ENCODE data around the gene NCOA7. TPM values are rescaled to one million over a fixed set of nuclear protein-coding genes. Genes with fewer than 3 reads are reported as not detected.

The NCOA7 gene
- total RNA-seq, 4 donors from 2014 or later: 16.7 to 28.3 (median 21.2) TPM

DNA sequence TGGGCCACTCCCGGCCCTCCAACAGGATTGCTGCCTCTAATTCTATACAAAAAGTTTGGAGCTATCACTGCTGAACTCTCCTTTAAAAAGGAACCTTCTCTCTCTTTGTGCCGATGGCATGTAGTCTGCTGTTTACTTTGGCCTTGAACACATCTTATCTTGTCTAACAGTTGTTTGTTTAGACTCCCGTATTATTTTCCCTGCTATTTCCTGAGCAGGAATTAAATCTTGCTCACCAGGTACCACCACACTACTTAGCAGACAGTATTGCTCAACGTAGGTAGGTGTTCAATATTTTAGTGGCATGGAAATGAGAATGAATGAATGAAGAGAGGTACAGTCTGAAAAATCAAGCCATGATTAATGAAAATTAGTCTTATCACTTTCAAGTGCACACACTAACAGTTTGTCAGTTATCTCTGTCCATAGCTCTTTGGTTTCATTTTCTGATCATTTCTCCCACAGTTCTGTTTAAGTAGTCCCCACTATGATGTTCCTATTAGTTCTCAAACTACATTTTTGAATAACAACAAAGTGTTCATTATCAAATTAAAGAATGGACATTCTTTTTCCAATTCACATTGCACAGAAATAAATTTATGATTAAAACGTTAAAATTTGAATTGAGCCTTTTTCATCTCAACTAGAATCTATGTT is 48.2 kb upstream of the NCOA7 start:
- Histone ChIP-seq H3K4me1 (peaks cover 2 to 13% (median 6%) of the 10 kb centered on the region in 4 donors), H3K4me3 (no peak overlapping the region), H3K27me3 (peaks cover 62% of the 10 kb centered on the region), H3K27ac (no peak overlapping the region), H3K9me3 (no peaks in the 10 kb centered on the region), H3K36me3 (no peaks in the 10 kb centered on the region)
- 39 to 56% methylated on average over 5 of the region's 5 CpGs for WGBS, 2 donors (ENCODE audit: low coverage in 1 of 2)
- intact Hi-C loops (cut with DNase I; ENCODE audit: low total_unique reads): no loop called here
- no peak for DNase-seq
- in situ Hi-C loops (cut with MboI; ENCODE audit: low pct_ligation_motif_present in 1 of 4, low pct_unique_long_range_greater_than_20kb in 1 of 4, low sequenced_read_pairs in 3 of 4): no loop called here
- TF ChIP-seq POLR2A (IDR thresholded peaks at IDR 0.05) (no peak), EP300 (IDR thresholded peaks at IDR 0.05; ENCODE audit: low read depth) (no peak), POLR2AphosphoS5 (IDR thresholded peaks at IDR 0.05) (no peak)
- TF ChIP-seq, protein P1, sequence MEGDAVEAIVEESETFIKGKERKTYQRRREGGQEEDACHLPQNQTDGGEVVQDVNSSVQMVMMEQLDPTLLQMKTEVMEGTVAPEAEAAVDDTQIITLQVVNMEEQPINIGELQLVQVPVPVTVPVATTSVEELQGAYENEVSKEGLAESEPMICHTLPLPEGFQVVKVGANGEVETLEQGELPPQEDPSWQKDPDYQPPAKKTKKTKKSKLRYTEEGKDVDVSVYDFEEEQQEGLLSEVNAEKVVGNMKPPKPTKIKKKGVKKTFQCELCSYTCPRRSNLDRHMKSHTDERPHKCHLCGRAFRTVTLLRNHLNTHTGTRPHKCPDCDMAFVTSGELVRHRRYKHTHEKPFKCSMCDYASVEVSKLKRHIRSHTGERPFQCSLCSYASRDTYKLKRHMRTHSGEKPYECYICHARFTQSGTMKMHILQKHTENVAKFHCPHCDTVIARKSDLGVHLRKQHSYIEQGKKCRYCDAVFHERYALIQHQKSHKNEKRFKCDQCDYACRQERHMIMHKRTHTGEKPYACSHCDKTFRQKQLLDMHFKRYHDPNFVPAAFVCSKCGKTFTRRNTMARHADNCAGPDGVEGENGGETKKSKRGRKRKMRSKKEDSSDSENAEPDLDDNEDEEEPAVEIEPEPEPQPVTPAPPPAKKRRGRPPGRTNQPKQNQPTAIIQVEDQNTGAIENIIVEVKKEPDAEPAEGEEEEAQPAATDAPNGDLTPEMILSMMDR (IDR thresholded peaks at IDR 0.05): no peak

DNA sequence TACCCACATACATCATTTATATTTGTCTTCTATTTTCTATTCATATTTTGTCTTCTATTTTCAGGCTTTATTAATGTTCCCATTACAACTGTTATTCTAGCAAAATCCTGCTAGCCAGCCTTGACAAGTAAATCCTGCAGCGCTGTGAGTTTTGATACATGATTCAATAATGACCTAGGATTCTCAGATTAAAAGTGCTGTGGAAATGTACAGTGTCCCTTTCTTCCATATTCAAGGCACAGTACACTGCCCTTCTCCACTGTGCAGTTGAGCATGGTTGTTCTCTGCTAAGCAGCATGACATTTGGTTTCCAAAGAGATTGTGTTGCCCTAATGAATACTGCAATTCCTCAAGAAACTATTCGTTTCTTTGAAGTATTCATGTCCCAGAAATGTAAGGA is 47.2 kb upstream of the NCOA7 start:
- H3K4me1 ChIP-seq: peaks cover 7 to 23% (median 15%) of the 10 kb centered on the region in 4 donors
- intact Hi-C loops (cut with DNase I; ENCODE audit: low total_unique reads) (no loop called here), in situ Hi-C loops (cut with MboI; ENCODE audit: low pct_ligation_motif_present in 1 of 4, low pct_unique_long_range_greater_than_20kb in 1 of 4, low sequenced_read_pairs in 3 of 4) (no loop called here)
- DNase-seq: no peak
- 78 to 90% methylated on average over 2 of the region's 2 CpGs for WGBS, 2 donors (ENCODE audit: low coverage in 1 of 2)
- no peak overlapping the region for H3K4me3 ChIP-seq
- peaks cover 72% of the 10 kb centered on the region for H3K27me3 ChIP-seq
- H3K36me3 ChIP-seq: no peaks in the 10 kb centered on the region
- H3K27ac ChIP-seq: no peak overlapping the region
- H3K9me3 ChIP-seq: no peaks in the 10 kb centered on the region
- TF ChIP-seq POLR2A (IDR thresholded peaks at IDR 0.05): no peak
- TF ChIP-seq, protein P1 (IDR thresholded peaks at IDR 0.05): no peak
- TF ChIP-seq POLR2AphosphoS5 (IDR thresholded peaks at IDR 0.05): no peak
- no peak for TF ChIP-seq EP300 (IDR thresholded peaks at IDR 0.05; ENCODE audit: low read depth)

DNA sequence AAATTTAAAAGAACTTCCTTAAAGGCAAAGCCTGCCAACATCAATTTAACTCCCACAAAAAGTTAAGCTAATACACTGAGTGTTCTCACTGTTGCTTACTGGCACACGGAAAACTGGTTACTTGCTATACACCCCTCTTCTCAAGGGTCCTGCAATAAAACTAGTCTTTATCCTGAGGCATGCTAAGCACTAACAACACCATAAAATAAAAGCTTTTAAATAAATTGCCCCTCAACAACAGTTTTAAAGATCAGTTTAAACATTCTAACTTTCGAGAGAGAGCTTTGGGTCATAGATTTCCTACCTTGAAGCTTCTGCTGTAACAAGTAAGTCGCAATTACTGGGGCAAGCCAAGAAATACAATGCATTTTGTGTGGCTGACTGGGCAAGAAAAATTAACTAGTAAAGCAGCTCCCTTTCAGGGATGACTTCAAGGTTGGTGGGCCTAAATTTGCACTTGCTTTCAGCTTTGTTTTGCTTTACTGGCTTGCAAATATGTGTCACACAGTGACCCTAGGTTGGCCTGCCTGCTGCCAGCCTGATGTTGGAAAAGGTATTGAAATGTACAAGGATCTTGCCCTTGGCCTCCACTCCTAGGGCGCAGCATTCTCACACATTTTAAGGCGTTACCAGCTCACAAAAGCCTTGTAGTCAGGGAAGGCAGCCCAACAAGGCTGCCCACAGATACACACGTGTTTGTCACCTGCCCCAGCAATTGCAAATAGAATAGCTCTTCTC is 45.3 kb upstream of the NCOA7 start:
- H3K9me3 ChIP-seq: no peaks in the 10 kb centered on the region
- 71 to 73% methylated on average over 3 to 6 of the region's 6 CpGs for WGBS, 2 donors (ENCODE audit: low coverage in 1 of 2)
- TF ChIP-seq EP300 (IDR thresholded peaks at IDR 0.05; ENCODE audit: low read depth): no peak
- TF ChIP-seq, protein P1 (IDR thresholded peaks at IDR 0.05): no peak
- TF ChIP-seq POLR2A (IDR thresholded peaks at IDR 0.05): no peak
- no peak for TF ChIP-seq POLR2AphosphoS5 (IDR thresholded peaks at IDR 0.05)
- H3K36me3 ChIP-seq: no peaks in the 10 kb centered on the region
- in situ Hi-C loops (cut with MboI; ENCODE audit: low pct_ligation_motif_present in 1 of 4, low pct_unique_long_range_greater_than_20kb in 1 of 4, low sequenced_read_pairs in 3 of 4) (no loop called here), intact Hi-C loops (cut with DNase I; ENCODE audit: low total_unique reads) (no loop called here)
- DNase-seq: no peak
- H3K4me1 ChIP-seq: peaks cover 13 to 36% (median 27%) of the 10 kb centered on the region in 4 donors
- no peak overlapping the region for H3K4me3 ChIP-seq
- H3K27ac ChIP-seq: peak overlapping the region in 1 of 4 donors; percentile 82
- peaks cover 83% of the 10 kb centered on the region for H3K27me3 ChIP-seq

DNA sequence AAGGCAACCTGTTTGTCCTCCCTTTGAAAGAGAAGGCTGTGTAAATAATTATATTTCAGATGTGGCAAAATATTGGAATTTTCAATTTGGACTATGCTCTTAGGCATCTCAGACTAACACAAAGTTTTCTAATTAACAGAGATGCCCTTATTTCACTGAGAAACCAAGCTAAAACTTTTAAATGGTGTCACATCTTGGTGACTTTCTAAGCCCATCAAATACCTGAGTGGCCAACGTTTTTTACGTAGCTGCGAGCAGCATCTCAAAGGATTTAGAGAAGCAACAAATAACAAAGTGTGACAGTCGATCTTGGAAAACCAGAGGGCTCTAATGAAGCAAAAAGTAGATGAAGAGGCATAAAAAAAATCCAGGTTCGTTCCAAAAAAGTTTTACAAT is 44.7 kb upstream of the NCOA7 start:
- no peak for DNase-seq
- Histone ChIP-seq H3K4me3 (peak overlapping the region in 1 of 4 donors; percentile 60), H3K9me3 (no peaks in the 10 kb centered on the region), H3K4me1 (peaks cover 13 to 39% (median 27%) of the 10 kb centered on the region in 4 donors), H3K36me3 (no peaks in the 10 kb centered on the region), H3K27me3 (peaks cover 89% of the 10 kb centered on the region), H3K27ac (peak overlapping the region in 3 of 4 donors; percentile 80 to 82 (median 81))
- 54 to 74% methylated on average over 5 of the region's 5 CpGs for WGBS, 2 donors (ENCODE audit: low coverage in 1 of 2)
- intact Hi-C loops (cut with DNase I; ENCODE audit: low total_unique reads) (no loop called here), in situ Hi-C loops (cut with MboI; ENCODE audit: low pct_ligation_motif_present in 1 of 4, low pct_unique_long_range_greater_than_20kb in 1 of 4, low sequenced_read_pairs in 3 of 4) (no loop called here)
- TF ChIP-seq POLR2AphosphoS5 (IDR thresholded peaks at IDR 0.05) (no peak), POLR2A (IDR thresholded peaks at IDR 0.05) (no peak), EP300 (IDR thresholded peaks at IDR 0.05; ENCODE audit: low read depth) (no peak)
- TF ChIP-seq, protein P1 (IDR thresholded peaks at IDR 0.05): no peak
